Activated naive CD4-positive, alpha-beta T cell treated with Interleukin-2 at 50 U/mL for 16 hours (primary cell): Measurements from ENCODE around the gene NKAPL.

ENCODE experiments used
- DNase-seq: peaks from one replicate; pipeline ENCODE4 v3.0.0-alpha.2; 2020

The NKAPL gene

DNA sequence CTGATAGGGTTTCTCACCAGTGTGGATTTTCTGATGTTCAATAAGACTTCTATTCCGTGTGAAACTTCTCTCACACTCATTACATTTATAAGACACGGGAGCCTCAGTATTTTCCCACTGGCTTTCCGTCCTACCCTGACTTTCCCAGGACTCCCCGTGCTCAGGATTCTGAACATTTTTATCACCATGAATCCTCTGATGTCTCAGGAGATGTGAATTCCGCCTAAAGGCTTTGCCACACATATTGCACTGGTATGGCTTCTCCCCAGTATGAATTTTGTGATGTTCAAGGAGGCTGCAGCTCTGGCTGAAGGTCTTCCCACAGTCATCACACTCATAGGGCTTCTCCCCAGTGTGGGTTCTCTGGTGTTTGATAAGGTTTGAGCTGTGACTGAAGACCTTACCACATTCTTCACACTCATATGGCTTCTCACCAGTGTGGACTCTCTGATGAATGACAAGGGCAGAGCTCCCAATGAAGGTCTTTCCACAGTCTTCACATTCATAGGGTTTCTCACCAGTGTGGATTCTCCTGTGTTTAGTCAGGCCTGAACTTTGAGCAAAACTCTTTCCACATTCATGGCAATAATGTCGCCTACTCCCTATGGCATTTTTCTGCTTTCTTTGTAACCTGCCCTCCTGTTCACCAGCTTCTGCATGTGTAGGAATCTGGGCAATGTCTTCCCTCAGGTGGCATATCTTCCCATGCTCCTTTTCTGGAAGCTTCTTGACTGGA lies 13.7 kb upstream of the NKAPL start:
- DNase-seq, result no peak

DNA sequence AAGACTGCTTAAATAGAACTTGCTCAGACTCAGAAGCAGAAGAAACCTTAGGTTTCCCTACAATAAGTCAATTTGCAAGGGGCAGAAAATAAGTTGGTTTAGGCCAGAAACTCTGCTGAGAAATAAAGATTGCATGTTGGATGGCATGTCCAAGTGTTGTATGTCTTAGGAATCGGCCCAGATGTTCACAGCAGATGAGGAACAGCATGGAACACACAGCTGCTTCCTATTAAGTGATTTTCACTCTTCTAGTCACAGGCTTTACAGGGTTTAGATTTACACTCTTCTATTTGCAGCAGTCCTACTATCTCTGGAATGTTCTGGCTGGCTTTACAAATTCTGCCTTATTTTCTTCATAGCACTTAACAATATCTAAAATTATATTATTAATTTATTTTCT lies 10.2 kb upstream of the NKAPL start:
- DNase-seq, result no peak

DNA sequence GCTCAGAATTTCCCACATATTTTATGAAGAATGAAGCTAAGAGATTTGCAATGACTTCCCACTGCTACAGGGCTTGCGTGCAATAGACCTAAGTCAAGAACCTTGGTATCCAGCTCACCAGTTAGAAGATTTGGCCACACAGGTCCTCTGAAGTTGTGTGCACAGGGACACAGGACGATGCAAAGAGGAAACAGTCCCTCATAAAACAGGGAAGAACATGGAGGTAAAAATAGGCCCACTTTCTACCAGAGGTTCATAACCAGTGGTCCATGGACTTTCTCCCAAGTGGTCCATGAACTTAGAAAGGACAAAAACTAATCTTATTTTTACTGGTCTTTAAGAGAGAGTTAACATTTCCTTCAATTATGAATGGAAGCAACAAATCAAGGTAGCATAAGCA lies 8.3 kb upstream of the NKAPL start:
- no peak for DNase-seq

GRCh38 chr6:28251661-28252008 lies 7.5 kb upstream of the NKAPL start:
- peak; percentile 37 for DNase-seq

DNA sequence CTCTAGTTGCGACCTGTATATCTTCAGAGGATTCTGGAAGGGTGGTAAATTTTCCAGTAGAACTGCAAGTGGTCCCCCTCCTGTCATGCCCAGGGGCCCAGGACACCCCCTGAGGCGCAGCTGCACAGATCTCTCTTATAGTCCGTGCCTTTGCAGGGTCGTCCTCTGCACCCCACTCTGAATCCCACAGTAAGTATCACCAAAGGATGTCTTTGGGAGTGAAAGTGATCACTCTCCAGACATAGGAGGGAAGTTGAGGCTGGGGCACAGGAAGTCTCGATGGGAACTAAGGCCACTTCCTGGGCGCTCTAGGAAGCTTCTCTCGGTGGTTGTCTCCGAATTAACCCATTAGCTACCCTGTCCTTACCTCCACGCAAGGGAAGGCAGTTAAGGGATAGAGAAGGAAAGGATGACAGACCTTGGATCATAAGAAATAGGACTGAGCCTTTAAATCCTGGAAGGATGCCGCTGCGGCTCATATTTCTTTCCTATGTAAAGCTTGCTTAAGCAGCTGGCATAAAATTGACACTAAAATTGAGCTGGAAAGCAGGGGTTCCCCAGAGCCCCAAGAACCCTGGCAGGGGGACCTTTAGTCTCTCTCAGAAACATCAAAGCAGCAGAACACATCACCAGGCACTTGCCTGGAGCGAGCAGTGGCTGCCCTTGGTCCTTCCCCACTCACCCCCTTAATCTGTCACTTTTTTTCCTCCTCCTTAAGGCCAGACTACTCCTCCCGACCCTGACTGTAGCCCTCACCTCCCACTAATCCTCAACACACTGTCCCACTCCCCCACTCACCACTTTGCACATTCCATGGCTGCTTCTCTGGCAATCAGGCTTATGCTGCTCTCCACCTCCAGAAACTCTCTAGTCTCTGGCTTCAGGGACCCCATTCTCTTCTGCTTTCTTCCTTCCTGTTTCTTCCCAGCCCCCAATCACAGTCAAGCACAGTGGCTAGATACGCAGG lies 6.8 kb upstream of the NKAPL start, which contains the start of gene ZKSCAN4:
Gene ZKSCAN4 (minus strand): TSS at position 261 of the 967 bp plus-strand sequence. CDS start 289 bp downstream, outside the sequence.
- DNase-seq, result peak; percentile 83

- DNase-seq, result no peak
Measured at GRCh38 chr6:28254121-28254519, 5.0 kb upstream of the NKAPL start.

DNA sequence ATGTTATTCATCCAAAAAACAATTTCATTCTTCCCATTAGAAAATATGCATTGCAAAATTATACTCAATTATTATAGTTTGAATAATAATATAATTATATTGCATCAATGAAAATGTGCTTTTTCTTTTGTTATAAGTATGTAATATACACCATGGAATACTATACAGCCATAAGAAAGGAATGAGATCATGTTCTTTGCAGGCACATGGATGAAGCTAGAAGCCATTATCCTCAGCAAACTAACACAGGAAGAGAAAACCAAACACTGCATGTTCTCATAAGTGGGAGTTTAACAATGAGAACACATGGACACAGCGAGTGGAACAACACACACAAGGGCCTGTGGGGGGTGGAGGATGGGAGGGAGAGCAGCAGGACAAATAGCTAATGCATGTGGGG lies 2.1 kb upstream of the NKAPL start:
- DNase-seq, result no peak

DNA sequence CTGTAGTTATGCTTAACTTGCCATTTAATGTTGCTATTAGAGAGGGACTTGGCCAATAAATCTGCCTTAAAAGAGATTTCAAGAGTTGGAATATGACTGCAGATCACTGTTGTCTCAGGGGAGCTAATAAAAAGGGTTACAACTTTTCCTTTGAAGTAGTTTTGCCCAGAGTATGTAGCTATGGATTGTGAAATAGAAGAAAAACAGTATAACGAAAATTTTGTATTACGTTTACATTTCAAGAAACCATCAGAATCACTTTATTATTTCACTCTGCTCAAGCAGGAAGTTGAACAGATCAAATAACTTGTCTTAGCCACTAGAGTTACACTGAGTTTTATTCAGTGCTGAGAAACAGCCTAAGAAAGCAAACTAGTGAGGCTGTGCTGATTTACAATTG lies 4.8 kb downstream of the NKAPL start:
- DNase-seq, result no peak

DNA sequence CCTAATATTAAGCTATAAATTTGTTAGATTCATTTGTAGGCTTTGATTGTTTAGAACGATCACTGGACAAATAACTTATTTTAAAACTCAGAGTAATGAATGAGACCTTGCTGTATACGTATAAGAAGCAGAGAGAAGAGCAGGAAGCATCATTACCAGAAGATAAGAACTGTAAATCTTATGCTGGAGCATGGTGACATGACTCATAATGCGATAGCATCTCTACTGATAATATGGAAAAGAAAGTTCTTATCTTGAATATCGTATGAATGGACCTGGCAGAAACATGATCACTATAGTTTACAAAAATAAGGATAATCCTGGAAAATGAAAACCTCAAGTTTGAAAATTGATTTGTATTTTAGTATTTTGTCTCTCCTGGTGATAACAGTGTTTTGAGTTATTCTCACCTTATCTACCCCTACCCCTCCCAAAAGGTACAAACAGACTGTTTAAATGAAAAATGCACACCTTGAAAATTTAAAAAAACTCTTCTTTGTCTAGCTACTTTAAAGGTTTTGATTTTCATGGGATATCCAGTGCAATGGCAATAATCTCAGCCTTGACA lies 5.8 kb downstream of the NKAPL start:
- DNase-seq, result no peak

- DNase-seq, result no peak
Measured at GRCh38 chr6:28266563-28266961, 7.5 kb downstream of the NKAPL start.

- peak; percentile 91 for DNase-seq
Measured at GRCh38 chr6:28266962-28267694, 8.0 kb downstream of the NKAPL start, which contains the start of gene ZSCAN26. Gene ZSCAN26, plus strand, starts transcription at chr6:28267143. Its CDS starts 4,777 bp downstream, at chr6:28271920.

DNA sequence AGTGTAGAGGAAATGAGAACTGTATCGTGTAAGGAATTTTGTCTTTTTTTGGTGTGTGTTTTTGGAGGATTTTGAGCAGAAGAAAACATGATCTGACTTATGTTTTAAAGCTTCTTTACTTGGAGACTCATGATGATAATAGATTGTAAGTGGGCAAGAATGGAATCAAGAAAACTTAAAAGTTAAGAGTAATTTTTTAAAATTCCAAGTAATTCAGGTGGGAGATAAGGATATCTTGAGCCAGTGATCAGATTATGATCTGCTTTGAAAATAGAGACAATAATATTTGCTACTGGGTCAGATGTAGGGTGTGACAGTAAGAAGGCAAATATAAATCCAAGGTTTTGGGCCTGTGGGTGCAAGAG lies 8.6 kb downstream of the NKAPL start:
- no peak for DNase-seq

- DNase-seq, result no peak
Measured at GRCh38 chr6:28269492-28269891, 10.4 kb downstream of the NKAPL start.

GRCh38 chr6:28274888-28275287 lies 15.8 kb downstream of the NKAPL start:
- DNase-seq, result no peak

DNA sequence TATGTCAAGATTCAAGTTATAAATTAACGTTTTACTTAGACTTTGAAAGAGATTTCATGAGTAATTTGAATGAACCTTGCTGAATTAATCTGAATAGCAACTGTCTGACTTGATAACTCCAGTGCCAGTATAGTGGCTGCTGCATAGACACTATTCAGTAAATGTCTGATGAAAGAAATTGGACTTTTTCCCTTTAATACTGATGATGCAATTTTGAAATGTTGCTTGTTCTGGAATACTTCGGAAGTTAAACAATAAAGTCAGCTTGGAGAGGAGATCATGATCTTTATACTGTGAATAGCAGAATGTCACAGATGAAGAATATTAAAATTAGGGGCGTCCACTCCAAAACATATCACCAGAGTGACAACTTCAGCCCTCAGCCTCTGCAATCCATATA lies 18.6 kb downstream of the NKAPL start:
- no peak for DNase-seq

GRCh38 chr6:28280595-28281287 lies 21.6 kb downstream of the NKAPL start:
- DNase-seq, result no peak

DNA sequence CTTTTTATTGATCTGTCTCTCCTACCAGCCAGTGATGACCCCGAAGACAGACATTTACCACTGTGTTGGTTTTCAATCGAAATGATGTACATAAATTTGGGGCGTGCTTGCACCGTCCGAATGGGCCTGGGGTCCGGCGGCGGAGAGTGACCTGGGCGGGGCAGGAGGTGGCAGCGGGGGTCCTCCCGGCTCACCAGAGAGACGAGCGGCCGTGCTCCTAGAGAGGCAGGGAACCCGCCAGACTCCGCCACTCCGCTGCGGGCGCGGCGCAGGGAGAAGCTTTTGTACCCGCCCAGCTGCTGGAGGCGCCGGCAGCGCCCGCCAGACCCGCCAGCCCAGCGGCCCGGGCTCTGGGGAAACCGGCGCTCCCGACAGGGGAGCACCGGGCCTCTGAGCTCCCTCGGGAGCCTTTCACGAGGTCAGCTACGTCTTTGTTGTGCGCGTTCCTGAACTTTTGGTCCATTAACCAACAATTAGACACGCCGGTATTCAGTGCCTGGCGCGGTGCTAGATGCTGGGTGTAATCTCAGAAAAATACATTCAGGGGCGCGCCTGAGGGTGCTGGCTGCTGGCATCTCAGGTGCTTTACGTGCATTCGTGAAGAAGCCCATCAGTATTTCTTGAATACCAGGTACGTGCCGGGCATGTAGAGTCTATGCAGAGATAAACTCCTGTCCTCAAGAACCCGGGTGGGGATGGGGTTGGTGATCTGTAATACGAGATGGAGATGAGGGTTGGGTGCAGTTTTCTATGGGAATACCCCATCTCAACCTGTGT lies 22.4 kb downstream of the NKAPL start, which contains the start of gene PGBD1:
Gene PGBD1 (plus strand): TSS at position 285 of the 777 bp plus-strand sequence. CDS start 2,242 bp downstream, outside the sequence.
- peak; percentile 49 for DNase-seq

DNA sequence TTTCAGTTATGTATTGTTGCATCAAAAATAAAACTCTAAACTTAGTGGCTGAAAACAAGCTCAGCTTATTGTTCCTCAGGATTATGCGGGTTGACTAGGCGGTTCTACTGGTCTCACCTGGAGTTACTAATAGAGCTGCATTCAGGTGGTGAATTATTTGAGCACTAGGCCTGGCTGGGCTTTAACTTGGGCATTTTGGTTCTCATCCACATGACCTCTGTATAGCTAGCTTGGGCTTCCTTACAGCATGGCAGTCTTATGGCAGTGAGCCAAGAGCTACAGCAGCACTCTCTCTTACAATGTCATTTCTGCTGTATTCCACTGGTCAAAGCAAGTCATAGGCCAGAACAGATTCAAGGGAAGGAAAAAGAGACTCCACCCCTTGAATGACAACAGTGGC lies 23.8 kb downstream of the NKAPL start:
- no peak for DNase-seq

- no peak for DNase-seq
Measured at GRCh38 chr6:28291573-28291972, 32.5 kb downstream of the NKAPL start.

DNA sequence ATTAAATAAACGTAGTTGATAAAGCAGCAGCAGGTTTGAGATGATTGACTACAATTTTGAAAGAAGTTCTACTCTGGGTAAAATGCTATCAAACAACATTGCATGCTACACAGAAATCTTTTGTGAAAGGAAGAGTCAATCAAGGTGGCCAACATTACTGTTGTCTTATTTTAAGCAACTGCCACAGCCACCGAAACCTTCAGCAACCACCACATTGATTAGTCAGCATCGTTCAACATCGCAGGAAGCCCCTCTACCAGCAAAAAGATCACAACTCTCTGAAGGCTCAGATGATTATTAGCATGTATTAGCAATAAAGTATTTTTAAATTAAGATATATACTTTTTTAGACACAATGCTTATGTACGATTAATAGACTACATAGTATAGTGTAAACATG lies 36.2 kb downstream of the NKAPL start:
- DNase-seq, result no peak

- DNase-seq, result no peak
Measured at GRCh38 chr6:28296520-28297060, 37.5 kb downstream of the NKAPL start.
